ENCODE measurements around the gene CGN. TPM values are rescaled to one million over a fixed set of nuclear protein-coding genes. Genes with fewer than 3 reads are reported as not detected.

Gene CGN
- total RNA-seq, 1 donor from 2014 or later: not detected

GRCh38 chr1:151502035-151502700 lies 9.0 kb upstream of the CGN start:
- Histone ChIP-seq H3K36me3 (no peaks in the 10 kb centered on the region), H3K27me3 (no peaks in the 10 kb centered on the region), H3K27ac (no peak overlapping the region), H3K4me1 (no peaks in the 10 kb centered on the region), H3K9me3 (no peaks in the 10 kb centered on the region), H3K4me3 (no peak overlapping the region)
- DNase-seq (ENCODE audit: low spot score in 2 of 2): no peak
- intact Hi-C loops (cut with DNase I): no loop called here
- no peak for TF ChIP-seq CTCF (IDR thresholded peaks at IDR 0.05)

GRCh38 chr1:151502859-151503780 lies 8.1 kb upstream of the CGN start:
- no peak for TF ChIP-seq CTCF (IDR thresholded peaks at IDR 0.05)
- DNase-seq (ENCODE audit: low spot score in 2 of 2): no peak
- H3K36me3 ChIP-seq: no peaks in the 10 kb centered on the region
- intact Hi-C loops (cut with DNase I): no loop called here
- H3K27me3 ChIP-seq: no peaks in the 10 kb centered on the region
- H3K9me3 ChIP-seq: no peaks in the 10 kb centered on the region
- no peak overlapping the region for H3K27ac ChIP-seq
- no peaks in the 10 kb centered on the region for H3K4me1 ChIP-seq
- no peak overlapping the region for H3K4me3 ChIP-seq

- intact Hi-C loops (cut with DNase I): no loop called here
- no peaks in the 10 kb centered on the region for H3K4me1 ChIP-seq
- no peak overlapping the region for H3K4me3 ChIP-seq
- H3K27ac ChIP-seq: no peak overlapping the region
- no peak for TF ChIP-seq CTCF (IDR thresholded peaks at IDR 0.05)
- H3K27me3 ChIP-seq: no peaks in the 10 kb centered on the region
- no peaks in the 10 kb centered on the region for H3K9me3 ChIP-seq
- no peaks in the 10 kb centered on the region for H3K36me3 ChIP-seq
- DNase-seq (ENCODE audit: low spot score in 2 of 2): no peak
These were observed 6.9 kb upstream of the CGN start for GRCh38 chr1:151504252-151504651.

- Histone ChIP-seq H3K36me3 (no peaks in the 10 kb centered on the region), H3K27me3 (no peaks in the 10 kb centered on the region), H3K4me3 (no peak overlapping the region), H3K27ac (no peak overlapping the region), H3K9me3 (no peaks in the 10 kb centered on the region), H3K4me1 (no peaks in the 10 kb centered on the region)
- DNase-seq (ENCODE audit: low spot score in 2 of 2): no peak
- no peak for TF ChIP-seq CTCF (IDR thresholded peaks at IDR 0.05)
- intact Hi-C loops (cut with DNase I): no loop called here
These were observed 6.4 kb upstream of the CGN start for GRCh38 chr1:151504759-151505158.

- no peak for DNase-seq (ENCODE audit: low spot score in 2 of 2)
- Histone ChIP-seq H3K9me3 (no peaks in the 10 kb centered on the region), H3K27me3 (no peaks in the 10 kb centered on the region), H3K36me3 (no peaks in the 10 kb centered on the region), H3K4me1 (peaks cover 0 to 13% of the 10 kb centered on the region in 2 donors), H3K27ac (no peak overlapping the region), H3K4me3 (no peak overlapping the region)
- intact Hi-C loops (cut with DNase I): loop anchor here (1.0 kb wide), 1 partner anchor 36 kb away; no protein-coding TSS in a partner anchor
- no peak for TF ChIP-seq CTCF (IDR thresholded peaks at IDR 0.05)
These were observed 2.4 kb upstream of the CGN start for GRCh38 chr1:151508833-151509232.

Data from ascending aorta (tissue), 2 donors.